GM12891 (cell line): ENCODE data around the gene ZNF580.

ENCODE experiments used
- PAX5 ChIP-seq: IDR thresholded peaks from 2 replicates; pipeline ENCODE4 v1.6.1; 2011; ENCODE audit warnings: low read length, moderate library complexity, mild to moderate bottlenecking; ENCODE audit not compliant: insufficient read depth, severe bottlenecking
- POLR2A ChIP-seq: IDR thresholded peaks from 2 replicates; pipeline ENCODE4 v1.6.1; 2011; ENCODE audit warnings: low read depth, low read length, control low read depth
- POLR2AphosphoS5 ChIP-seq: IDR thresholded peaks from 2 replicates; pipeline ENCODE4 v1.6.1; 2011; ENCODE audit warnings: low read depth, low read length, control low read depth
- SPI1 ChIP-seq: IDR thresholded peaks from 2 replicates; pipeline ENCODE4 v1.6.1; 2011; ENCODE audit warnings: low read depth, low read length, control low read depth
- TAF1 ChIP-seq: IDR thresholded peaks from 2 replicates; pipeline ENCODE4 v1.6.1; 2011; ENCODE audit warnings: low read depth, low read length, control low read depth

GRCh38 chr19:55623130-55623529 lies 17.7 kb upstream of the ZNF580 start:
- no peak for TF ChIP-seq POLR2AphosphoS5
- TF ChIP-seq POLR2A, result no peak
- no peak for TF ChIP-seq TAF1
- no peak for TF ChIP-seq SPI1
- no peak for TF ChIP-seq PAX5
